Cerebellar nuclear complex (tissue), 1 donor: ENCODE measurements around the gene ARL8B.
"Not testable (repeated sequence)": the region's sequence is repeated elsewhere in the genome, so short reads cannot be mapped to it uniquely, and the experiment has no call there.

Experiments
- DNase-seq, 2 experiments: peaks; one replicate each; lab custom pipeline; 2025; lab: John Stamatoyannopoulos, UW

Gene ARL8B

DNA sequence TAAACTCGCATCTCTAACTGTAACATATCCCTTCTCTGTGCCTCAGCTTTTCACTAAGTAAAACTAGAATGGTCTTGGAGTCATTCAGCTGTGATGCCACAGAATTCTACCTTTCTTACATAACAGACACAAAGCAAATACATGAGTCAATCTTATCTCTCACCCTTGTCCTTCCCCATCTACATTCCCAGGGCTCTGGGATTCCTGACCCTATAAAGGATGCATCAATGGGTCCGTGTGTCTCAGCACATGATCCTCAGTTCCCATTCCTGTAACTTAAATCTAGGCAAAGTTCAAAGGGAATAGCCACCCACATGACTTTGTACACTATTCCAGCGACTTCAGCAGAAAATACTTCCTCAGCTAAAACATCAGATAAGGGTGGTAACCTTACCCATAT lies 11.8 kb upstream of the ARL8B start:
- DNase-seq: no peak

DNA sequence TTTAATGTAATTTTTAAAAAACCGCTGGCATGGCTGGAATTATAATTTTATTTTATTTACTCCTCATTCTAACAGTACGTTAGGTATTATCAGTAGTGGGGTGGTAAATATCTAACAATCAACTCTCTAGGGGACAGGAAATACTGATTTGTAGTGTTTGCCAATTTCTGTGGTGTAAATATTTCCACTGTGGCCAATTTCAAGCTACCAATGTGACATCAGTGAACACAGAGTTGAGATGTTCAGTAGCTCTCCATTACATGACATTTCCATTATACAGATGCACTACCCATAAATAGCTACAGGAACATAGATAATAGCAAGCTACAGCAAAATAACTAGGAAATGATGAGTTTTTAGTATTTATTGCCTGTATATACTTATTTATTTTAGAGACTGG lies 10.0 kb upstream of the ARL8B start:
- no peak for DNase-seq

DNA sequence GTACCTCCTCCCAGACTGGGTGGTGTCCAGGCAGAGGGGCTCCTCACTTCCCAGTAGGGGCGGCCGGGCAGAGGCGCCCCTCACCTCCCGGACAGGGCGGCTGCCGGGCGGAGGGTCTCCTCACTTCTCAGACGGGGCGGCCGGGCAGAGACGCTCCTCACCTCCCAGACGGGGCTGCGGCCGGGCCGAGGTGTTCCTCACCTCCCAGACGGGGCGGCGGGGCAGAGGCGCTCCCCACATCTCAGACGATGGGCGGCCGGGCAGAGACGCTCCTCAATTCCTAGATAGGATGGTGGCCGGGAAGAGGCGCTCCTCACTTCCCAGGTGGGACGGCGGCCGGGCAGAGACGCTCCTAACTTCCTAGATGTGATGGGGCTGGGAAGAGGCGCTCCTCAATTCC lies 8.4 kb upstream of the ARL8B start:
- not testable (repeated sequence) for DNase-seq

DNA sequence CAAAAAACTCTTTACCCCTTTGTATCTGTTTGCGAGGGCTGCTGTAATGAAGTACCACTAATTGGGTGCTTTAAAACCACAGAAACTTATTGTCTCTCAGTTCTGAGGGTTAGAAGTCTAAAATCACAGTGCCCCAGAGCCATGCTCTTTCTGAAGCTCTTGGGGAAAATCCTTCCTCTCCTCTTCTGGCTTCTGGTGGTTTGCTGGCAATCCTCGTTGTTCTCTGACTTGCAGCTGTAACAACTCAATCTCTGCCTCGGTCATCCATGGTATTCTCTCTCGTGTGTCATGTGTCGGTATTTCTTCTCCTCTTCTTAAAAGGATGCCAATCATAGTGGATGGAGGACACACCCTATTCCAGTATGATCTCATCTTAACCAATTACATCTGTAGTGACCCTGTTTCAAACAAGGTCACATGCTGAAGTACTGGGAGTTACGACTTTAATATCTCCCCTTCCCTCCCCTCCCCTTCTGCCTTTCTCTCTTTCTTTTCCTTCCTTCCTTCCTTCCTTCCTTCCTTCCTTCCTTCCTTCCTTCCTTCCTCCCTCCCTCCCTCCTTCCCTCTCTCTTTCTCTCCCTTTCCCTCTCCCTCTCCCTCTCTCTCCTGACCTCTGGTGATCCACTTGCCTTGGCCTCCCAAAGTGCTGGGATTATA lies 6.5 kb upstream of the ARL8B start:
- DNase-seq: no peak

DNA sequence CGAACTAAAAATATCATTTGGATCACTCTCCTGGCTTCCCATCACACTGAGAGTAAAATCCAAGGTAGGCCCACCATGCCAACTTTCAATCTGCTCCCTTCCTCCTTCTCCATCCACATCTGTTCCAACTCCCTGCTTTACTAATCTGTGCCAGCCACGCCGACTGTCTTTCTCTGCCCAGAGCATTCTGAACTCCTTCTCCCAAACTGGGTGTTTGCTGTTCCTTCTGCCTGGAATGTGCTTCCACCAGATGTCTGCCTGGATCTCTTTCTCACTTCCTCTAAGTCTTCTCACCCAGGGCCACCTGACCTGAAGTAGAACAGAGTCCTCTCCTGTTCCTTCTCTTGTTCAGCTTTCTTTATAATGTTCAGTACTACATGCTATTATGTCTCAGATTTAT lies 5.6 kb upstream of the ARL8B start:
- DNase-seq: no peak

DNA sequence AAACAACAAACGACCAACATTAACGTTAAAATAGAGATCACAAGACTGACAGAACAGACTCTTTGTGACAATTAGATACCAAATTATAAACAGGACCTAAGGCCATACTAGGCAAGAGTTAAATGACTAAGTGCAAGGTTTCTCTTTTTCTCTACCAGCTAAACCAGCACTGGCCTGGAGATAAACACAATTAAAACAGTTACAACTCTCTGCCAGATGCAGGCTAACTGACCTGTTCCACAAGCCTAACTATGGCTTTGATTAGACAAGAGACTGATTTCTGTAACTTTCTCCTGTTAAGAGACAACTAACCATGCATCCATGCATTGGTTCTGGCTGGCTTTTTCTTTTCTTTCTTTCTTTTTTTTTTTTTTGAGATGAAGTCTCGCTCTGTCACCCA lies 1.6 kb upstream of the ARL8B start:
- DNase-seq: no peak

DNA sequence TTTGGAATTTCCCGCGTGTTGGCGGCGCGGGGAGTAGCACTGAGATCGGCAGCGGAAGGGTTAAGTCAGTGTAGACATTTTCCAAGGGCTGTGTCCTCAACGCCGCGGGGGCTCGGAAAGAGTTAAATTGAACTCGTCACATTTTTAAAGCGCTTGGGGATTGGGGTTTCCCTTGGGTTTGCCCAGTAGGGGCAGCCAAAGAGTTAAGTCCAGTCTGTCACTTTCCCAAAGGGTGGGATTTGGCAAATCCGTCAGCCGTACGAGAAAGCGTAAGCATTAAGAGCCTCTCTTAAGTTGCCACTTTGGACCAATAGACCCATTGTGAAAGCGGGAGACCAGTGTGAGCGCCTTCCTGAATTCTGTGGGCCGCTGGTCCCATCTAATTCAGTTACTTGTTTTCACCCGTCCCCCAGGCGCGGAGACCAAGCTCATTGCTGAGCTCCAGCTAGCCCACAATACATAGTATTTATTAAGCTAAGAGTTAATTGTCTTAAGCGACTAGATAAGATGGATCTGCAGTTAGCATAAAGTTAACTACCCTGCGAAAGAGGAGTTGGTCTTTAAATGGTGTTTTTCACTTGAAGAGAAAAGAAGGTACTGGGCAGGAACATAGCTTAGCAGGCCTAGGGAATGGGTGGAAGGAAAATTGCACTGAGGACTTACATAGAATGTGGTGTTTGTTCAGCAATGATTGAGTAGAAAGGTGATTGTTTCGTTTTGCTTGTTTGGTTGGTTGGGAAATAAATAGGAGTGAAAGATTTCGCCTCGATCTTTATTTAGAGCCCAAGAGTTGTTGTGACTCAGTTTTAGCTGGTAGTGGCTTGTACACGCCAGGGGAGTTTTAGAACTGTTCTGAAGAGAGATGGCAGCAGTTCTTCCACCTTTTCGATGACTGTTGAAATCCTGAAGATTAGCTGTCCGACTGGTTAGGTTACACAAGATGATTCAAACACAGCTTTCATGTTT lies 932 bp downstream of the ARL8B start:
- DNase-seq: no peak

DNA sequence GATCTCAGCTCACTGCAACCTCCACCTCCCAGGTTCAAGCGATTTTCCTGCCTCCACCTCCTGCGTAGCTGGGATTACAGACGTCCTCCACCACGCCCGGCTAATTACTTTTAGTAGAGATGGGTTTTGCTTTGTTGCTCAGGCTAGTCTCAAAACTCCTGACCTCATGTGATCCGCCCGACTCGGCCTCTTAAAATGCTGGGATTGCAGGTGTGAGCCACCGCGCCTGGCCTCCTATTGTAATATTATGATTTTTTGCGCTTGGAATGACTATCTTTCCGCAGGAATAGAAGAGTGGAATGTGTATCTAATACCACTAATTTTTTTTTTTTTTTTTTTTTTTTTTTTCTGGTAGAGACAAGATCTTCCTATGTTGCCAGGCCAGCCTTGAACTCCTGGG lies 1.8 kb downstream of the ARL8B start:
- DNase-seq: no peak

DNA sequence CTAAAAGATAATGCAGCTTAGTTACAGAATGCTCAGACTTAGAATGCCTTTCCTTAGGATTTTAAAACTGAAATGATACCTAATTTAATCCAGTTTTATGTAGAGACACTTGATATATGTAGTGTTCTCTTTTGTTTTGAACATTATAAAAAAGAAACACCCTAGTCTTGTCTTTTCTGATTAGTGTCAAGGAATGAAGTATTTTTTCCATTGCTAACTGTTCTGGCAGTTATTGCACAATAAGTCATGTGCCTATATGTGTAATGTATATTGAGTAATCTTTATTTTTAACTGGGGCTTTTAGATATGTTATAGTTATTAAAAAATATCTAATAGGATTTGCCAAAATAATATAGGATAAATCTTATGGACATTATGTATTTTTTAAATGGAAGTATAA lies 4.5 kb downstream of the ARL8B start:
- DNase-seq: no peak

DNA sequence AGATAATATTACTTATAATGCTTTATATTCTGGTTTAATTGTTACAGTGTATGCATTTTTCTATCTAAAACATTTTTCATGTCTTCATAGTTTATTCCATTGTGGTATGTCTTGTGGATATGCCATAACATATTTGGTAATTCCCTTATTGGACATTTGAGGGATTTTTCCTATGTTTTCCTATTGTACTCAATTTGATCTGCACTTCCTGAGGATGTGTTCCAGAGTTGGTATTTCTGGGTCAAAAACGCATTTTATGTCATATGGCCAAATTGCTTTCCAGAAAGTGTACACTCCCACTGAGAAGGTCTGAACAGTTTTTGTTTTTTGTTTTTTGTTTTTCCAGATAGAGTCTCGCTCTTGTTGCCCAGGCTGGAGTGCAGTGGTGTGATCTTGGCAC lies 6.8 kb downstream of the ARL8B start:
- no peak for DNase-seq

DNA sequence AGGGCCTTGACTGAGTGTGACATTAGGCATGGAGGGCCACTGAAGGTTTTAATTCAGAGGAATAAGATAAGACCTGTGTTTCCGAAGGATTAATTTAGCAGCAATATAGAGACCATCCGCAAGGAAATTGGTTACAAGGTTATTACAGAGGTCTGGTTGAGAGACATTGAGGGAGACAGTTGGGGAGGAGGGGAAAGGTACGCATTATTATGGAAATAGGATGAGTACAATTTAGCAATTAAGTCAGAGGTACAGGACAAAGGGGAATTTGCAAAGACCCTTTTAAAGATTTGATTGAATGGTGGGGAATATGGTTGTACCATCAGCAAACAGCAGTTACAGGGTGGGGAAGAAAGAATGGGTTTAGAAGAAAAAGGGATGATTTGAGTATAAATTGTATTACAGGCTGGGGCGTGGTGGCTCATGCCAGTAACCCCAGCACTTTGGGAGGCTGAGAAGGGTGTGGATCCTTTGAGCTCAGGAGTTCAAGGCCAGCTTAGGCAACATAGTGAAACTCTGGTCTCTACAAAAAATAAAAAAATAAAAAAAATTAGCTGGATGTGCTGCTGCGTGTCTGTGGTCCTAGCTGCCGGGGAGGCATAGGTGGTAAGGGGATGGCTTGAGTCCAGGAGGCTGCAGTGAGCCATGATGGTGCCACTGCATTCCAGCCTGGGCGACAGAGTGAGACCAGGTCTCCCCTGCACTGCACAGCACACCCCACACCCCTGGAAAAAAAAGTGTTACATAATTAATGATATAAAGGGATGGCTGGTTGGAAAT lies 11.3 kb downstream of the ARL8B start:
- DNase-seq: no peak

DNA sequence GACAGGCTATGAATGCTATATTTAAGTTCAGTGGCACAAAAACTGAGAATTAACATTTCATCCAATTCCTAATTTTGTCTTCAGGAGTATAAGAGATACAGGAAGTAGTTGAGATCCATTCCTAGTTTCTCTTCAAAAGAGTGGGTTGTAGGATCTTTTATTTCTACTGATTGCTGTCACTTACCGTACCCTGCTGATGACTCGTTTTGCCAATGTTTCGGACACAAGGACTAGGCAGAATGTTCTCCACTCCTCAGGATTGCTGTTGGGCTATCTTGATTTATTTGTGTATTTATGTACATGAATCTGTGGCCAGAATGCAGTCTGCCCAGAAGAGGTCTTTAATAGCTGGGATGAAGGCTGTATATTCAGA lies 11.9 kb downstream of the ARL8B start:
- no peak for DNase-seq

DNA sequence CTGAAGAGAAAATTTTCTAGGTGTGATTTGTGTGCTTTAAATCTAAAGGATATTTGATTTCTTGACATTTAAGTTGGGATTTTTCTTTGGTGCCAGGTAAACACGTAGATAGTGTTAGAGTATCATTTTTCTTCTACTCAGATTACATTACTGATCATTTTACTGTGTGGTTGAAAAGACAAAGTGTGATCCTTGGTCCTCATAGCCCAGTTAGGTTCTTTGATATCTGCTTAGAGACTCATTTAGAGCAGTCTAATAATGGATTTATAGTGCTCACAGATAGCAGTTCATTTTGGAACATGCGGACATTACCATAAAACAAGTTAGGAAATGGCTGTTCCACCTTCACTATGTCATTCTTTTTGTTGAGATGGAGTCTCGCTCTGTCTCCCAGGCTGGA lies 12.4 kb downstream of the ARL8B start:
- no peak for DNase-seq

DNA sequence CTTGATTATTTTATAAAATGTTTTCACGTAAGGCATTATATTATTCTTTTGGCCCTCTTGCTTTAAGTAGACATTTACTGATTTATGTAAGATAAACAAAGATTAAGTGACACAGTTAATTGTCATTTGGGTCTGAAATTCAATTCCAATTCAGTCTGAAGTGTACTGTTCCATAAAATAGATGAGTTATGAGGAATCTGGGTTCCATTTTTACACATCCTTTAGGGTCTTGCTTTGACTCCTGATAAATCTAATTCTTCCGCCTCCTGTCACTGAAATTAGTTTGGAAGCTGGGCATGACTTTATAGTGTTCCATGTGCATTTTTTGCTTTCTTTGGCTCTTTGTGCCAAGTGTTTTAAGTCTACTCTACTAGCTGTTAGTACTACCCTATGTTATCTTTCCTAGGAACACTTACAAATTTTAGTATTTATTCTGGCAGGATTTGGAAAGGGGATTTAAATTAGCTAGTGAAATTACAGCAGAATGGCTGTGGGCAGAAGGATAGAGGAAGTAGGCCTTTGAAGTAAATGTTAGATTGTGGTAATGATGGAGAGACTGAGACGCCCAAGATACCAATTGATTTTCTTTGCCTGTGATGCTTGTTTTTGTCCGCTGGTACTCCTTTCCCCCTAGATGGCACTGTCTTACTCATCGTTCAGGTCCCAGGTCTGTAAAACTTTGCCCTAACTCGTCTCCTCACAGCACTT lies 14.3 kb downstream of the ARL8B start:
- DNase-seq: no peak

DNA sequence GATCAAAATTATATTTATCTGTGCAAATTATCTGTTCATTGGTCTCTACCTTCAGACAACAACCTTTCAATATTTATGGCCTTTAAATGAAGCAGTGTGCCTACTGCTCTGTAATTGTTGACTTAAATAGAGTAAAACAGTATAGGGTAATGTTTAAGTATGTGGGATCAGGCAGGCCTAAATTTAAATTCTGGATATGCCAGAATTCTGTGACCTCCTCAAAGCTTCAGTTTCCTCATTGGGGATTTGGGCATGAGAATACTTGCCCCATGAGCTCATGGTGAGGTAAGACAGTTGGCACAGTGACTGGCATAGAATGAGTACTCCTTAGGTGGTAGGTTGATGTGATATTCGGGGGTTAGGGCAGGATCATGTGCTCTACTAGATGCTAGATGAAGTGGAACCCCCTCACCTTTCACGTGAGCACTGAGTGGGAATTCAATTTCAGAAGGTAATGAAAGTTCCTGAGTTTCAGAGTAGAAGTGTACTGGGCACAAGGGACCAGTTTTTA lies 14.9 kb downstream of the ARL8B start:
- DNase-seq: no peak

DNA sequence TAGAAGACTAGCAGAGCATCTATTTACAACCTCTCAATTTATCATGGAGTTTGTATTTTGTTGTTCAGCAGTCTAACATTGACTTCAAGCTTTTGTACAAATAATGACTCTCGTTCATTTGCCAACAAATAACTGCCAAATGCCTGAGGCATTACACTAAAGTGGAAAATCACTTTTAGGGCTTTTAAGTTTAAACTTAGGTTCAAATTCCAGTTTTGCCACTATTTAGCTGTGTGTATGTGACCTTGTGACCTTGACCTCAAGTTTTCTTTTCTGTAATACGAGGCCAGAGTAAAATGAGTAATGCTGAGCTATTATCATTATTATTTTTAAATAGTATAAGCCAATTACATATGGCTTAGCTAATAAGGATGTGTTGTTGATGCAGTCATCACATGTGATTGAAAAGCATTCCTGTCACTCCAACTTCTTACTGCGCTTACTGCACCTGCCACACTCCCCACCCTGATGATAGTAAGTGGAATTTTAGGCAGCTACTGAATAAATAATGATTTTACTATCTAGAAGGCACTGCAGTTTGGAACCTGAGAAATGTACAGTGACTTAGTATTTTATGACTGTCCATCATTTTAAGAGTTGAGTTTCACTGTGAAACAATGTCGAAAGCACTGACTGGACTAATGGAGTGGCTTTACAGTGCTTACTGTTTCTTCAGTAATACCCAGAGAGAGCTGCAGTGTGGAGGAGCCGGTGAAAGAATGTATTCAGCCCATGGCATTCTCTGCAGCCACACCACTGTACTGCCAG lies 16.3 kb downstream of the ARL8B start:
- no peak for DNase-seq

DNA sequence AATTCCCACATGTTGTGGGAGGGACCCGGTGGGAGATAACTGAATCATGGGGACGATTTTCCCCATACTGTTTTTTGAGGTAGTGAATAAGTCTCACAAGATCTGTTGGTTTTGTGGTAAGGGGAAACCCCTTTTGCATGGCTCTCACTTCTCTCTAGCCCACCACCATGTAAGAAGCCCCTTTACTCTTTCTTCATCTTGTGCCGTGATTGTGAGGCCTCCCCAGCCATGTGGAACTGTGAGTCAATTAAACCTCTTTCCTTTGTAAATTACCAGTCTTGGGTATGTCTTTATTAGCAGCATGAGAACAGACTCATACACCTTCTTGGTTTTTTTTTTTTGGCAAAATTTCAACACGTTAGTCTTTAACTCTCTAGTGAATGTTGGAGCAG lies 18.1 kb downstream of the ARL8B start:
- no peak for DNase-seq

DNA sequence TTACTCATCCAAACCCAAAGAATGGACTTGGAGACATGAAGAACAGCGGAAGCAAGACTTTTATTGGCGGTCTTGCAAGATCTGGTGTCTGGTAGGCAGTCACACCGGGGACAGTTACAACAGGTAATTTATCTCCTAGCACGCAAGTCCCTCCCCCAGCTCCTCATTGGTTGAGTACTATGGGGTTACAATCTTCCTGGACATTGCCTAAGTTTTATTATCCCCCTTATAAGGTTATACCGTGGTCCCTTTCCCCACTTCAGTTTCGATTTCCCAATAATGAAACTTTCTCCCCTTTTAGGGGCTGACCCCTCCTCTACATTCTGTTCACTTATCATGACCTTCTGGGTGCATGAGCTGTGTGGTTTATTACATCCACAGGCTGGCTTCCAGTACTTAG lies 18.7 kb downstream of the ARL8B start:
- DNase-seq: no peak

DNA sequence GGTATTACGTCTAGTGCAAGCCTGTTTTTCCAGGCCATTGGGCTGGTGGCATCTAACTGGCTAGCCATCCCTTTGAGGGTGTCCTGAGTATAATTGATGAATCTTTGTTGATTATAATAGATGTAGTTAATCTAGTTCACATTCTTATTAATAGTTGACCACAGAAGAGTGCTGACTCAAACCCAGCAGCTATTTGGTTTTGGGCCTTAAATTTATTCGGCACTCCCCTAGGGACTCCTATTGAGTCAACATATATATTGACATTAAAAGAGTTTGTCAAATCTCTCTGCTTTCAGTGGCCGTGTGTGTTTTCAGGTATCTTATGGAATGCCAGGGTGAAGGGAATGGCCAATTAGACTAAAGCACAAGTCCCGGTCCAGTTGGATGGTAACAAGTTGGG lies 19.7 kb downstream of the ARL8B start:
- no peak for DNase-seq

DNA sequence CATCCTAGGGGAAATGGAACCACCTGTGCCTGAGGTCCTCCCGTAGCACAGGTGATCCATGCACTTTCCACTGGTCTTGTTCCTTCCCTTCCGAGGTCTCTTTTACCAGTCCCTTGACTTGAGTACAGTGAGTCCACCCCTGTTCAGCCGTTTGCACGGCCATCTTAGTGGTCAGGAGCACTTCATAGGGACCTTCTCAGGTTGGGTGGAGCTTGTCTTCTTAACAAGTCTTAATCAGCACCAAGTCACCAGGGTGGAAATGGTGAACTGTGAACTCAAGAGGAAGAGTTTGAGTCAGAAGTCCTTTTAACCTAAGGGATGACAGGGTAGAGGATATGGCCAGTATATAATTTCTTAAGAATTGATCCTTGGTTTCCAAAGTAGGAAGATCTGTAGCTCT lies 21.4 kb downstream of the ARL8B start:
- no peak for DNase-seq

DNA sequence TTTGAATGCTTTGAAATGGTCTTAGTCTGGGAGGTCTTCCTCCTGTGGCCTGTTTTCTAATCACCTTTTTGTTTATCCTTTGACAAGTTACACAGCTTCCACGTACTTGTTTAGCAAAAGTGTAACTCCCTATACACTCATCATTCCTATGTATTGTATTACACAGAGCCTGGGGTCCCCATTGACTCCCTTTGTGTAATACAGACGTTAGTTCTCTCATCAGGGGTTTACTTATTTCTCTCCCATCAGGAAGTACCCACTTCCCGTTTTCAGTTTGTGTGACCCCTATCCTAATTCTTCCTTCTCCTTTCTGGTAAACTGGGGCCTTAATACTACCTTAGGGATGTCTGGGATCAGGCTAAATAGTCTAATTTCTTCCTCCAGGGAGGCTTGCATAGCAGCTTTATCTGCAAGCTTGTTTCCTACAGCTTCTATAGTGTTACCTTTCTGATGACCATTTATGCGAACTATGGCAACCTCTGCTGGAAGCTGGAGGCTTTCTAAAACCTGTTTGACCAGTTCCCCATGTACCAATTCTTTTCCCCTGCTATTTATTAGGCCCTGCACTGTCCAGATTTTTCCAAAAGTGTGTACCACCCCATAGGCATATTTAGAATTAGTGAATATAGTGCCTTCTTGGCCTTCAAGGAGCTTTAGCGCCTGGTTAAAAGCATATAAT lies 22.4 kb downstream of the ARL8B start:
- DNase-seq: no peak
